Astrocyte (in vitro differentiated cells and primary cell): ENCODE data around the gene RPL28.

ENCODE experiments used
- EZH2 ChIP-seq: IDR thresholded peaks from 2 replicates; pipeline ENCODE4 v1.6.1; 2012; ENCODE audit warnings: mild to moderate bottlenecking, low read length, inconsistent platforms; ENCODE audit not compliant: insufficient read depth
- TF ChIP-seq, protein P1 (sequence below): IDR thresholded peaks from 2 replicates; pipeline ENCODE4 v1.5.1; 2011; ENCODE audit warnings: low read depth, mild to moderate bottlenecking, inconsistent platforms, low read length, moderate library complexity; ENCODE audit not compliant: insufficient read depth

GRCh38 chr19:55439052-55439451 is 53.3 kb downstream of the RPL28 start:
- TF ChIP-seq, protein P1, sequence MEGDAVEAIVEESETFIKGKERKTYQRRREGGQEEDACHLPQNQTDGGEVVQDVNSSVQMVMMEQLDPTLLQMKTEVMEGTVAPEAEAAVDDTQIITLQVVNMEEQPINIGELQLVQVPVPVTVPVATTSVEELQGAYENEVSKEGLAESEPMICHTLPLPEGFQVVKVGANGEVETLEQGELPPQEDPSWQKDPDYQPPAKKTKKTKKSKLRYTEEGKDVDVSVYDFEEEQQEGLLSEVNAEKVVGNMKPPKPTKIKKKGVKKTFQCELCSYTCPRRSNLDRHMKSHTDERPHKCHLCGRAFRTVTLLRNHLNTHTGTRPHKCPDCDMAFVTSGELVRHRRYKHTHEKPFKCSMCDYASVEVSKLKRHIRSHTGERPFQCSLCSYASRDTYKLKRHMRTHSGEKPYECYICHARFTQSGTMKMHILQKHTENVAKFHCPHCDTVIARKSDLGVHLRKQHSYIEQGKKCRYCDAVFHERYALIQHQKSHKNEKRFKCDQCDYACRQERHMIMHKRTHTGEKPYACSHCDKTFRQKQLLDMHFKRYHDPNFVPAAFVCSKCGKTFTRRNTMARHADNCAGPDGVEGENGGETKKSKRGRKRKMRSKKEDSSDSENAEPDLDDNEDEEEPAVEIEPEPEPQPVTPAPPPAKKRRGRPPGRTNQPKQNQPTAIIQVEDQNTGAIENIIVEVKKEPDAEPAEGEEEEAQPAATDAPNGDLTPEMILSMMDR = no peak
- no peak for TF ChIP-seq EZH2
